ENCODE data around the gene C14orf93.
A peak's percentile ranks its signal among the peaks of the same experiment; 100 is the strongest.

Gene C14orf93

DNA sequence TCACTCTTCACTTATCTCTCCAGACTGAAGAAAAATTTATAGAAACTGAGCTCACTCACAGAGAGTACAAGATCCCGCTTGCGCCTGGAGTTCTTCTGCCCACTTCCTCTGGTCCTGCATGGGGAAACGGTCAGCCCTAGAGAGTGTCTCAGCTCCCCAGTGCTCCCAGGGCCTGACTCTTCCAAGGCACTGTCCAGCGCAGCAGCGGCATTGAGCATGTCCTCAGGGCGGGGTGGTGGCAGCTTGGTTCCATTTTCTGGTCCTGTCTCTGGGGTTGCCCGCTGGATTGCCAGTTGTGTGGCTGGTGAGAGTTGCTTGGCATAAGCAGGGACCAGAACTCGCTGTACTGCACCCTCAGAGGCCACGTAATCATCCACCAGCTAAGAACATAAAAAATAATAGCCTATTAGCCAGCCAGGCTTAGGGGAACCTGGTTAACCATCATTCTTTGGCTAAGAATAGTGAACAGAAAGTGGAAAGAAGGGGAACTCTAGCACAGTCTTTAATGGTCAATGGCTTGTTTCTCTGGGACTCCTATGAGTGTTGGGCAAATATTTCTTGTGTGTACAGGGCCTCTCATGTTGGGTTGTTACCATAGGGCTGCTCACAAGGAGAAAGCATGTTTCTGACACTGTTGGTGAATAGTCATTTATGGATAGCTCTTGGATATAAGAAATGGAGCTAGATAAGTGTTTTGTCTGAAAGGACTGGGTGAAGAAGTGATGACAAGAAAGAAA is 13.9 kb downstream of the C14orf93 start:
- no peak for TF ChIP-seq CTCF (IDR thresholded peaks at IDR 0.05; ENCODE audit: low read depth, low read length)

DNA sequence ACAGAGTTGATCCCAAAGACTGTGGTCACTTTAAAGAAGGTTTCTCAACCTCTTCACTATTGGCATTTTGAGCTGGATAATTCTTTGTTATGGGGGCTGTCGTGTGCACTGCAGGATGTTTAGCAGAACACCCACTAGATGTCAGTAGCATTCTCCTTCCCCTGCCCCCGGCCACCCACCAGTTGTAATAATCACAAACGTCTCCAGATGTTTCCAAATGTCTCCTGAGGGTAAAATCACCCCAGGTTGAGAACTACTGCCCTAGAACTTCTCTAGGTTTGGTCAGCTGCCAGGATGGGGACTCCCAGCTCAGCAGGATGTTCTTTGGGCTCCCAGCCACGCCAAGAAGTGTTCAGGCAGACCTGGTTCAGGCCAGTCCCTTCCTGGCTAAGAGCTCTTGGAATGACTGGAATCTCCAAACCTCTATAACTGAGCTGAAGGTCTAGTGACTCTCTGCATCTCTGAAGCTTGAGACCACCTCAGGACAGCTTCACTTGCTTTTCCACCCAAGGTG is 15.1 kb downstream of the C14orf93 start:
- H3K27ac ChIP-seq: peak overlapping the region; percentile 29; the same call in 1 of the 2 replicates

More for the DNA sequence above, 13.9 kb downstream of the C14orf93 start:
- Histone ChIP-seq H3K9me3 (ENCODE audit: severe bottlenecking) (no peaks in the 10 kb centered on the region), H3K4me3 (ENCODE audit: low read depth, low read length) (no peak overlapping the region), H3K36me3 (peaks cover 7% of the 10 kb centered on the region; the same call in 1 of the 2 replicates), H3K27me3 (ENCODE audit: insufficient read depth, low read depth, severe bottlenecking) (no peaks in the 10 kb centered on the region), H3K27ac (peak overlapping the region; percentile 91)
- no peak for DNase-seq

GRCh38 chr14:22993517-22993916 is 16.4 kb downstream of the C14orf93 start:
- Histone ChIP-seq H3K36me3 (peaks cover 7% of the 10 kb centered on the region; the same call in 1 of the 2 replicates), H3K27ac (no peak overlapping the region), H3K4me3 (ENCODE audit: low read depth, low read length) (no peak overlapping the region), H3K27me3 (ENCODE audit: insufficient read depth, low read depth, severe bottlenecking) (no peaks in the 10 kb centered on the region), H3K9me3 (ENCODE audit: severe bottlenecking) (no peaks in the 10 kb centered on the region)
- DNase-seq: no peak
- no peak for TF ChIP-seq CTCF (IDR thresholded peaks at IDR 0.05; ENCODE audit: low read depth, low read length)

More for the DNA sequence above, 15.1 kb downstream of the C14orf93 start:
- Histone ChIP-seq H3K27me3 (ENCODE audit: insufficient read depth, low read depth, severe bottlenecking) (no peaks in the 10 kb centered on the region), H3K4me3 (ENCODE audit: low read depth, low read length) (no peak overlapping the region), H3K9me3 (ENCODE audit: severe bottlenecking) (no peaks in the 10 kb centered on the region), H3K36me3 (peaks cover 7% of the 10 kb centered on the region; the same call in 1 of the 2 replicates)
- DNase-seq: peak; percentile 54
- peak; percentile 72 for TF ChIP-seq CTCF (IDR thresholded peaks at IDR 0.05; ENCODE audit: low read depth, low read length)

GRCh38 chr14:22991852-22992251 is 18.1 kb downstream of the C14orf93 start:
- TF ChIP-seq CTCF (IDR thresholded peaks at IDR 0.05; ENCODE audit: low read depth, low read length): no peak
- peaks cover 12% of the 10 kb centered on the region for H3K36me3 ChIP-seq
- no peak for DNase-seq
- no peaks in the 10 kb centered on the region for H3K27me3 ChIP-seq (ENCODE audit: insufficient read depth, low read depth, severe bottlenecking)
- H3K27ac ChIP-seq: no peak overlapping the region
- H3K4me3 ChIP-seq (ENCODE audit: low read depth, low read length): no peak overlapping the region
- no peaks in the 10 kb centered on the region for H3K9me3 ChIP-seq (ENCODE audit: severe bottlenecking)

GRCh38 chr14:22987291-22987690 is 22.7 kb downstream of the C14orf93 start:
- no peak overlapping the region for H3K27ac ChIP-seq
- no peaks in the 10 kb centered on the region for H3K9me3 ChIP-seq (ENCODE audit: severe bottlenecking)
- TF ChIP-seq CTCF (IDR thresholded peaks at IDR 0.05; ENCODE audit: low read depth, low read length): no peak
- H3K27me3 ChIP-seq (ENCODE audit: insufficient read depth, low read depth, severe bottlenecking): no peaks in the 10 kb centered on the region
- DNase-seq: no peak
- H3K36me3 ChIP-seq: peaks cover 14% of the 10 kb centered on the region
- H3K4me3 ChIP-seq (ENCODE audit: low read depth, low read length): no peak overlapping the region
